ENCODE results near the gene SHOC2.

DNA sequence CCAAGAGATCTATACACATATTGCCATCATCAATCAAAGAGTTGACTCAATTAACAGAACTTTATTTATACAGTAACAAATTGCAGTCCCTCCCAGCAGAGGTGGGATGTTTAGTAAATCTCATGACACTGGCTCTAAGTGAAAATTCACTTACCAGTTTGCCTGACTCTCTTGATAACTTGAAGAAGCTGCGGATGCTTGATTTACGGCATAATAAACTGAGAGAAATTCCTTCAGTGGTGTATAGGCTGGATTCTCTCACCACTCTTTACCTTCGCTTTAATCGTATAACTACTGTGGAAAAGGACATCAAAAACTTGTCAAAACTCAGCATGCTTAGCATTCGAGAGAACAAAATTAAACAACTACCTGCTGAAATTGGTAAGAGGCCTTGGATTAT is 45.3 kb downstream of the SHOC2 start:
- TF ChIP-seq, protein P1, sequence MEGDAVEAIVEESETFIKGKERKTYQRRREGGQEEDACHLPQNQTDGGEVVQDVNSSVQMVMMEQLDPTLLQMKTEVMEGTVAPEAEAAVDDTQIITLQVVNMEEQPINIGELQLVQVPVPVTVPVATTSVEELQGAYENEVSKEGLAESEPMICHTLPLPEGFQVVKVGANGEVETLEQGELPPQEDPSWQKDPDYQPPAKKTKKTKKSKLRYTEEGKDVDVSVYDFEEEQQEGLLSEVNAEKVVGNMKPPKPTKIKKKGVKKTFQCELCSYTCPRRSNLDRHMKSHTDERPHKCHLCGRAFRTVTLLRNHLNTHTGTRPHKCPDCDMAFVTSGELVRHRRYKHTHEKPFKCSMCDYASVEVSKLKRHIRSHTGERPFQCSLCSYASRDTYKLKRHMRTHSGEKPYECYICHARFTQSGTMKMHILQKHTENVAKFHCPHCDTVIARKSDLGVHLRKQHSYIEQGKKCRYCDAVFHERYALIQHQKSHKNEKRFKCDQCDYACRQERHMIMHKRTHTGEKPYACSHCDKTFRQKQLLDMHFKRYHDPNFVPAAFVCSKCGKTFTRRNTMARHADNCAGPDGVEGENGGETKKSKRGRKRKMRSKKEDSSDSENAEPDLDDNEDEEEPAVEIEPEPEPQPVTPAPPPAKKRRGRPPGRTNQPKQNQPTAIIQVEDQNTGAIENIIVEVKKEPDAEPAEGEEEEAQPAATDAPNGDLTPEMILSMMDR (conservative IDR thresholded peaks at IDR 0.05; ENCODE audit: low read depth, low read length): no peak
- TF ChIP-seq EZH2phosphoT487 (IDR thresholded peaks at IDR 0.05; ENCODE audit: borderline replicate concordance, low read length) (no peak), EZH2 (IDR thresholded peaks at IDR 0.05; ENCODE audit: low read length, unreplicated experiment) (no peak)

All from PC-3 (cell line).